Measurements from ENCODE around the gene PUM1.
"Not testable (repeated sequence)": the region's sequence is repeated elsewhere in the genome, so short reads cannot be mapped to it uniquely, and the experiment has no call there.

The PUM1 gene

GRCh38 chr1:31065310-31066217, at the start of gene PUM1:
Gene PUM1, minus strand, starts transcription at chr1:31065717. Its CDS starts 6,151 bp downstream, at chr1:31059566.
- DNase-seq (ENCODE audit: low spot score), result peak; percentile 87

- no peak for DNase-seq (ENCODE audit: low spot score)
Observed at GRCh38 chr1:31112266-31112935, 46.9 kb upstream of the PUM1 start.

GRCh38 chr1:31111290-31111951, 45.9 kb upstream of the PUM1 start:
- DNase-seq (ENCODE audit: low spot score), result no peak

GRCh38 chr1:31110846-31111245, 45.3 kb upstream of the PUM1 start:
- DNase-seq (ENCODE audit: low spot score), result no peak

- DNase-seq (ENCODE audit: low spot score), result no peak
Observed at GRCh38 chr1:31108861-31109260, 43.3 kb upstream of the PUM1 start.

GRCh38 chr1:31105646-31106045, 40.1 kb upstream of the PUM1 start:
- DNase-seq (ENCODE audit: low spot score), result no peak

GRCh38 chr1:31102501-31102950, 37.0 kb upstream of the PUM1 start:
- no peak for DNase-seq (ENCODE audit: low spot score)

- DNase-seq (ENCODE audit: low spot score), result no peak
Observed at GRCh38 chr1:31101147-31101502, 35.6 kb upstream of the PUM1 start.

GRCh38 chr1:31099293-31100032, 33.9 kb upstream of the PUM1 start:
- DNase-seq (ENCODE audit: low spot score), result no peak

GRCh38 chr1:31095985-31096384, 30.5 kb upstream of the PUM1 start:
- no peak for DNase-seq (ENCODE audit: low spot score)

GRCh38 chr1:31095298-31095981, 29.9 kb upstream of the PUM1 start:
- no peak for DNase-seq (ENCODE audit: low spot score)

GRCh38 chr1:31088081-31088480, 22.6 kb upstream of the PUM1 start:
- DNase-seq (ENCODE audit: low spot score), result not testable (repeated sequence)

GRCh38 chr1:31084782-31085569, 19.5 kb upstream of the PUM1 start:
- no peak for DNase-seq (ENCODE audit: low spot score)

- no peak for DNase-seq (ENCODE audit: low spot score)
Observed at GRCh38 chr1:31082385-31082784, 16.9 kb upstream of the PUM1 start.

- no peak for DNase-seq (ENCODE audit: low spot score)
Observed at GRCh38 chr1:31073044-31073443, 7.5 kb upstream of the PUM1 start.

GRCh38 chr1:31072304-31072746, 6.8 kb upstream of the PUM1 start:
- no peak for DNase-seq (ENCODE audit: low spot score)

- DNase-seq (ENCODE audit: low spot score), result no peak
Observed at GRCh38 chr1:31069392-31069791, 3.9 kb upstream of the PUM1 start.

GRCh38 chr1:31064718-31065309, 703 bp downstream of the PUM1 start:
- DNase-seq (ENCODE audit: low spot score), result peak; percentile 71

GRCh38 chr1:31064111-31064717, 1.3 kb downstream of the PUM1 start:
- DNase-seq (ENCODE audit: low spot score), result peak; percentile 47

- DNase-seq (ENCODE audit: low spot score), result peak; percentile 28
Observed at GRCh38 chr1:31063631-31064030, 1.9 kb downstream of the PUM1 start.

Measured in pons (tissue), 1 donor.